Suppressor macrophage treated with lipopolysaccharide for 4 hours (primary cell): ENCODE data around the gene FOXC1.

Source experiments
- DNase-seq: peaks from one replicate; pipeline ENCODE4 v3.0.0-alpha.2; 2020

FOXC1 gene

GRCh38 chr6:1609648-1610496, at the start of gene FOXC1:
TSS of gene FOXC1 (plus strand) at chr6:1609915. CDS start at chr6:1610446, 531 bp downstream.
- peak; percentile 88 for DNase-seq

GRCh38 chr6:1560281-1561058, 49.2 kb upstream of the FOXC1 start:
- no peak for DNase-seq

DNA sequence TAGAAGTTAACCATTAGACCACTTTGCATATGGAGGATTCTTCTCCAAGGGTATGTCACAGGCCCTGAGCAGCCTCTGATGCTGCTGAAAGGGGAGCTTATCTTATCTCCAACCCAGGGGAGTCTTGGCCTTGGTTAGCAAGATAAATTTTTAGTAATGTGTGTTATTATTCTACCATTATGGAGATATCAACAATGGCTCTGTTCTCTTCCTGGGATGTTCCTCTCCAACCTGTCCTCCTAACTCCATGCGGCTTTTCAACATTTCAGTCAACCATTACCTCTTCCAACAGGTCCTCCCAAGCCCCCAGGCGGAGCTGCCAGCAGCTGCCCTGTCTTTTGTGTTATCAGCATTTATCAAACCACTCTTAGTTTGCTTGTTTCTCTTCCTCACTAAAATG, 48.4 kb upstream of the FOXC1 start:
- DNase-seq = no peak

GRCh38 chr6:1562171-1562955, 47.4 kb upstream of the FOXC1 start:
- DNase-seq = no peak

DNA sequence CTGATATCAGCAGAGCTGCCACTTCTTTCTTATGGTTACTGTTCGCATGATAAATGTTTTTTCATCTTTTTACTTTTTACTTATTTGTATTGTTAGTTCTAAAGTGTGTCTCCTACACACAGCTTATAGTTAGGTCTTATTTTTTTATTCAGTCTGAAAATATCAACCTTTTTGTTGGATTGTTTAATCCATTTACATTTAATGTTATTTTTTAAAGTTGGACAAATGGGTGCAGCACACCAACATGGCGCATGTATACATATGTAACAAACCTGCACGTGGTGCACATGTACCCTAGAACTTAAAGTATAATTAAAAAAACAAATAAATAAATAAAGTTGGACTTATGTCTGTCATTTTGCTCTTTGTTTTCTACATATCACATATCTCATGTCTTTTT, 40.3 kb upstream of the FOXC1 start:
- DNase-seq = no peak

DNA sequence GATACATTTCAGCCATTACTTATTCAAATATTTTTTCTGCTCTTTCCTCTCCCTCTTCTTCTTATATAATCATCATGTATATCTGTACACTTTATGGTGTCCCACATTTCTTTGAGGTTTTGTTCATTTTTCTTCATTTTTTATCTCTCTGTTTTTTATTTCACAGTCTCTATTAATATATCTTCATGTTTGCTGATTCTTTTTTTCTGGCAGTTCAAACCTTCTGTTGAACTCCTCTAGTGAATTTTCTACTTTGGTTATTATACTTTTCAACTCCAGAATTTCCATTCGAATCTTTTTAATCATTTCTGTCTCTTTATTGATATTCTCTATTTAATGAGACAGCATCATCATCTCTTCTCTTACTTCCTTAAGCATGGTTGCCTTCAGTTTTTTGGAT, 38.9 kb upstream of the FOXC1 start:
- no peak for DNase-seq

- DNase-seq = no peak
These were observed 36.8 kb upstream of the FOXC1 start for GRCh38 chr6:1572892-1573291.

GRCh38 chr6:1574083-1574761, 35.5 kb upstream of the FOXC1 start:
- no peak for DNase-seq

DNA sequence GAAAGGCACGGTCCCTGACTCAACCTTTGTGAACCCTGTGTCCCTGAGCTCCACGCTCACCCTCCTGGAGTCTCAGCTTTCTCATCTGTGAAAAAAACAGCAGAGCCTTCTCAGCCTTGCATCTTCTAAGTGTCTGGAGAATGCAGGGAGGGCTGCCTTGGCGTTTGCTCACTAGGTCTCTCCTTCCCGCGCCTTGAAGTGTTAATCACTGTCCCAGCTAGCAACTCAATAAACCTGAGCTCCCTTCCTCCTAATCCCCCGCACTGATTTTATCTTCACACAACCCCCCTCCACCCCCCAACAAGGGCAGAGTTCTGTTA, 34.9 kb upstream of the FOXC1 start:
- DNase-seq = no peak

DNA sequence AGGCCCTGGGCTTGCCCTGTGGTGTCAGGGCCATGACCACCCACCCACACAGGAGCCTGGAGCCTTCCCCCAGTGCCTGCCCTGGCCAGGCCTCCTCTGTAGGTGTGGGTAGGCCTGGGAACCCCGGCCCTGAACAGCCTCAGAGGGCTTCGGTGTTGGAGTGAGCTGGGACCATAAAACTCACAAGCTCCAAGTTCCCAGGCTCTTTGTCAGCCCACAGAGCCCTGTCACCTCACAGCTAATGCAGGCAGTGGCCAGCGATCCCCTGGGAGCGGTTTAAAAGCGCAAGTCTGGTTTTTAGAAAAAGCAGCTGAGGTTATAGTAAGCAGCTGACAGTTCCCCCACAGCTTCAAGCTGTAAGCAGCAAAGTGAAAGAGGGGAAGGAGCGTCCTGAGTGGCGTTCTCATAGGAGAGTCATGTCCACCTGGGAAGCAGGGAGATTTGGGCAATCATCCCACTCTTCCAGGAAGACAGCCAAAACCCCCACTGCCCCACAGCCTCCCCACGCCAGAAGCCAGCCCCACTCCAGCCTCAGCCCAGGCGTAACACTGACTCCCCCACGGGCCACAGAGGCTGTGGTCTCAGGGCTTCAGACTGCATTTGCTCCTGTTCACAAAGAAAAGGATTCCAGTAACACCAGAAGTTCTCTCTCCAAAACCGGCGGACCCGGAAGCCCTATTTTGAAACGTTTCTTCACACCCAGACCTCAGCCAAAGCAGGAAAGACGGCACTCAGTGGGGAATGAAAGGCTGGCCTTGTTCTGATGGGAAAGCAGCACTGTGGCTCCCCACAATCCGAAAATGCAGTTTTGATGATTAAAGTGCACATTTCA, 34.3 kb upstream of the FOXC1 start:
- no peak for DNase-seq

DNA sequence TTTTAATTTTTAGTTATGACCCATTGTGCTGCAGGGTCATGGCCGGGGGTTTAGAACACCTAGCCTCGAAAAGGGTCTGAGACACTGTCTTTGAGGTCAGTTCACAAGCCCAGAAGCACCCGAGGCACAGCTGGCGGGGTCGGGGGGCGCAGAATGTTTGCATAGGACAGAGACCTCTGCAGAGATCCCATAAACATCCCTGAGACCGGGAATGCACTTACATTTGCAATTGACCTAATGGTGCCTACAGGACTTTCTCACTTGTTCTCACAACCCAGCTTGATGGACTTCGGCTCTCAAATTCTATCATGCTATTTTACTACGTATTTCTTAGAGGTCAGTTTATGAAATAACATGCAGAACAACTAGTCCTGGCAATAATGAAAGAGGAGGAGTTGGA, 33.5 kb upstream of the FOXC1 start:
- DNase-seq = no peak

GRCh38 chr6:1576711-1577110, 33.0 kb upstream of the FOXC1 start:
- no peak for DNase-seq

- DNase-seq = no peak
These were observed 32.5 kb upstream of the FOXC1 start for GRCh38 chr6:1577146-1577680.

DNA sequence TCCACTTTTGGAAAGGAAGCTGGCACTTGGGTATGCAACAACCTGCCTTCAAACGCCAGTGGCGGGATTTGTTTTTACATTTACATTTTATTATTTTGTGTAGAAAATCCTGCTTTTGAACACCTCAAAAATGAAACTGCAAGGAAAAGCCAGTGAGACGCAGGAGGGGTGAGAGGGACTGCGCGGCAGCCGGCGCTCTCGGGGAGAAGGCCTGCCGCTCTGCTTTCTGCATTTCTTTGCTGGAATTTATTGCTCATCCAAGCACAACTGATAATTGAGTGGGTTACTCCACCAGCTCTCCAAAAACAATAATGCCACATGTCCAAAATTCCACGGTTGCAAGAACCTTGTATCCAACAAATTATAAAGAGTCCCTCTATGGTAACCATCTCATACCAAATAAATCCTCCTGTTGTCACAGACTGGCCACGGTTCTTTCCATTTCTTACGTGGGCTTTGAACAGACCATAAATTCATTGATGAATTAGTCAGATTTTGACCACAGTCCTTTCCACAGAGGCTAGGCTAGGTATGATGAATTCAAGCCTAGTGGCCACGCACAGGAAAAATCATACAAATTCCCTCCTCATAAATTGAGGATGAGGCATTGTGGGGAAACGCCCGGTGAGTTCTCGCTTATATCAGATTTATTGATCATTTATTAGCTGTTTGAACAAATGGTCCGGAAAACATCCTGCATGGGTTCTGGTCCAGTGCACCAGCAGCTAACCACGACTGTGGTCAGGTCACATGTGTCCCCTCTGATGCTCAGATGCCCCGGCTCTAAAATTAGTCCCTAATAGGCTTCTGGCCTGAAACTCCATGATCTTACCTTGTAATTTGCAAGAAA, 31.6 kb upstream of the FOXC1 start:
- DNase-seq = no peak

GRCh38 chr6:1579096-1579495, 30.6 kb upstream of the FOXC1 start:
- no peak for DNase-seq

DNA sequence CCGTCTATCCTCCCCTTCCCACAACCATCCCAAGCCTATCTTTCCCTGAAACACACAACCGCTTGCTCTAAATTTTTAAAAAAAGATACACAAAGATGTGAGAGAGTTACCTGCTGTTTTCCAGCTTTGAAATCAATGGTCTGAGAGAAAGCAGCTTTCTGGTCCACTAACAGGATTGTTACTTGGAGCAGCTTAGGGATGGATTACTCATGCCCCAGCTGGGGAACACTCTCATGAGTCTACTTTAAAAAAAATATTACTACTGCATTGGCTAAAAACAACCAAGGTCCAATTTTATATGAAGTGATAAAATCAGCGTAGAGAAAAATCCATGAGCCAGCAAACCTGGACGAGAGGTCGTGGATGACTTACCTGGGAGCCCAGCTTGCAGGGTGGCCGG, 29.6 kb upstream of the FOXC1 start:
- DNase-seq = no peak

DNA sequence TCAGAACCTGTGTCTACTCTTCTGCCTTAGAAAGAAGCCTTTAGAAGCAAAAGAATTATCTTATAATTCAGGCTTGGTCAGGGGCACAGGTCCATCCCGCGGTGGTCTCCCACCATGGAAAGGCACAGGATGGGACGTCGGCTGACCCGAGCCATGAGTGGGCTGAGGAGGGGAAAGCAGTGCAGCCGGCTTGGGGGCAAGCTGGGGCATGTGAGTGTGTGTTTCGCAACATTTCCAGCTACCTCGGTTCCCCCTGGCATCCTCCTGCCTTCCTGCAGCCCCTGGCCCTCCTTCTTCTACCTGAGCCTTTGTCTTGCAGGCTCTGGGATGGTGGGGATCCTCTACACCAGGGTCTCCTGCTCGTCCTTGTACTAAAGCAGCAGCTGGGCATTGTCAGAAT, 29.1 kb upstream of the FOXC1 start:
- DNase-seq = no peak

GRCh38 chr6:1581120-1581991, 28.4 kb upstream of the FOXC1 start:
- no peak for DNase-seq

DNA sequence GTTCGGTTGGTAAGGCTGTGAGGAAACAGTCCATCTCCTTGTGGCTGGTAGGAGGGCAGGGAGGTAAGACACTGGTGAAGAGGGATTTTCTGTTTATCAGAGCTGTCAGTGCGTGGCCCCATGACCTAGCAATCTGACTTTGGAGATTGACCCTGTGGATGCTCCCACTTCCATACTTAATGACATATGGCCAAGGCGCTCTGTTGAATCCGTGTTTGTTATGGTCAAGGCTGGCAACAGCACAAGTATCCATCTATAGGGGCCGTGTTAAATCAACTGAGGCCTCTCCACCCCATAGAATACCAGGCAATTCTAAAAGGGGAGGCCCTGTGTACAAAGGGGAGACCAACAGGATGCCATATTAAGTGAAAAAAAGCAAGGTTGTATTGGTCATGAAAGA, 25.6 kb upstream of the FOXC1 start:
- DNase-seq = no peak
